Astrocyte (in vitro differentiated cells and primary cell): ENCODE results near the gene KPNA6. TPM values are rescaled to one million over a fixed set of nuclear protein-coding genes. Genes with fewer than 3 reads are reported as not detected.

Source experiments
- DNase-seq: peaks from one replicate; pipeline ENCODE4 v3.0.0-alpha.2; 2010; ENCODE audit warnings: low read depth
- FAIRE-seq: peaks from 2 replicates; lab custom pipeline; 2011; peaks lifted over from hg19 to GRCh38; lab: Jason Lieb, UNC
- H2AFZ ChIP-seq: 2 replicates; pipeline ENCODE4 v1.6.0; 2012; ENCODE audit warnings: low read depth, low read length, inconsistent platforms
- H3K27ac ChIP-seq: 2 replicates; pipeline ENCODE4 v1.5.1; 2011; ENCODE audit warnings: low read depth, low read length, inconsistent platforms
- H3K27me3 ChIP-seq: 2 replicates; pipeline ENCODE4 v1.6.0; 2011; ENCODE audit warnings: low read length, inconsistent platforms; ENCODE audit not compliant: insufficient read depth
- H3K36me3 ChIP-seq: 2 replicates; pipeline ENCODE4 v1.5.1; 2011; ENCODE audit warnings: low read length, inconsistent platforms; ENCODE audit not compliant: insufficient read depth
- H3K4me1 ChIP-seq: 2 replicates; pipeline ENCODE4 v1.5.1; 2011; ENCODE audit warnings: low read length, inconsistent platforms; ENCODE audit not compliant: insufficient read depth
- H3K4me2 ChIP-seq: 2 replicates; pipeline ENCODE4 v1.6.0; 2012; ENCODE audit warnings: low read length, inconsistent platforms
- H3K4me3 ChIP-seq: 2 replicates; pipeline ENCODE4 v1.5.1; 2011; ENCODE audit warnings: low read depth, mild to moderate bottlenecking, low read length, inconsistent platforms; ENCODE audit not compliant: insufficient read depth
- H3K79me2 ChIP-seq: 2 replicates; pipeline ENCODE4 v1.6.0; 2012; ENCODE audit warnings: mild to moderate bottlenecking, low read length, inconsistent platforms; ENCODE audit not compliant: insufficient read depth
- H3K9ac ChIP-seq: 2 replicates; pipeline ENCODE4 v1.6.0; 2012; ENCODE audit warnings: mild to moderate bottlenecking, low read length, inconsistent platforms
- H3K9me3 ChIP-seq: 2 replicates; pipeline ENCODE4 v1.5.1; 2012; ENCODE audit warnings: low read depth, mild to moderate bottlenecking, low read length, inconsistent platforms; ENCODE audit not compliant: insufficient read depth
- H4K20me1 ChIP-seq: 2 replicates; pipeline ENCODE4 v1.6.0; 2012; ENCODE audit warnings: low read length, inconsistent platforms; ENCODE audit not compliant: insufficient read depth
- H3K27ac Mint-ChIP-seq: one replicate; pipeline ENCODE4 v1.8.0; 2021; ENCODE audit warnings: mild to moderate bottlenecking, mixed read lengths; ENCODE audit not compliant: unreplicated experiment
- H3K27me3 Mint-ChIP-seq: one replicate; pipeline ENCODE4 v1.8.0; 2021; ENCODE audit warnings: low read depth, mixed read lengths; ENCODE audit not compliant: unreplicated experiment
- H3K36me3 Mint-ChIP-seq: one replicate; pipeline ENCODE4 v1.8.0; 2021; ENCODE audit warnings: low read depth, mixed read lengths; ENCODE audit not compliant: unreplicated experiment
- H3K4me1 Mint-ChIP-seq: one replicate; pipeline ENCODE4 v1.8.0; 2021; ENCODE audit warnings: low read depth, mixed read lengths; ENCODE audit not compliant: unreplicated experiment
- H3K4me3 Mint-ChIP-seq: one replicate; pipeline ENCODE4 v1.8.0; 2021; ENCODE audit warnings: mild to moderate bottlenecking, moderate library complexity, mixed read lengths; ENCODE audit not compliant: unreplicated experiment
- H3K9me3 Mint-ChIP-seq: one replicate; pipeline ENCODE4 v1.8.0; 2021; ENCODE audit warnings: mild to moderate bottlenecking, mixed read lengths; ENCODE audit not compliant: unreplicated experiment
- EZH2 ChIP-seq: IDR thresholded peaks from 2 replicates; pipeline ENCODE4 v1.6.1; 2012; ENCODE audit warnings: mild to moderate bottlenecking, low read length, inconsistent platforms; ENCODE audit not compliant: insufficient read depth
- total RNA-seq: library from RNA; stranded (reverse); gene quantifications from 2 replicates; pipeline ENCODE4 v1.2.1, GENCODE V29; 2021
- TF ChIP-seq, protein P1 (sequence below): IDR thresholded peaks from 2 replicates; pipeline ENCODE4 v1.5.1; 2011; ENCODE audit warnings: low read depth, mild to moderate bottlenecking, inconsistent platforms, low read length, moderate library complexity; ENCODE audit not compliant: insufficient read depth

The KPNA6 gene
- total RNA-seq, 1 donor from 2014 or later, result 122 TPM

DNA sequence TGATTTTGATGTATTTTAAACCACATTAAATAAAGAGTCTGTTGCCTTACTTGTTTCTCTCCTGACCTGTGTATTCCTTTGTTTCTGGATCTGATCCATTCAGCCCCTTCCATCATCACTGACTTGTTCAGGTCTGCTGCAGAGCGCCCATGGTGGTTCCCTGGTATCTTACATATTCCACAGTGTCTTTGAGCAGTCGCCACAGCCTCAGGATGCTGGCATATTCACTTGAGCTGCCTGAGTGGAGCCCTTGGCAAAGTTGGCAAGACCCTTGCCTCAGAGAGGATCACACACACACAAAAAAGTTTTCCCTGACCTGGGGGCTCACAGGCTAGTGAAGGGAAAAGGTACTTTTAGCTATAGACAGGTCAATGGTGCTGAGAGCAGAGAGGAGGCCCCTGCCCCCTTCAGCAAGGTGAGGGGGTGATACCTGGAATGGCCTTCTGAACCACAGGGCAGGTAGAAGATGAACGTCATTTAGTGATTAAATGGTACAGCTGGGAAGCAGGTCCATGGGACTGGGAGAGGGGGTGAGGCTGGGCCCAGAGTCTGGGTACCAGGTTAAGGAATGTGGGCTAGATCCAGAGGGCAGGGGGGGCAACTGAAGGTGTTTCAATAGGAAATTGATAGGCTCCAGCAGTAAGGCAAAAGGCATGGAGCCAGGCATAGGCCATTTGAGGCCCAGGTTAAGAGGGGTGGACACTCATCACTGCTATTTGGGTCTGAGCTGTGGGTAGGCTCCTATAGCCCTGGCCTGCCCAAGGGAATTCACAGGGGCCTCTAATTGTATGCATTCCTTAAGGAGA, 90.6 kb downstream of the KPNA6 start:
- TF ChIP-seq, protein P1, sequence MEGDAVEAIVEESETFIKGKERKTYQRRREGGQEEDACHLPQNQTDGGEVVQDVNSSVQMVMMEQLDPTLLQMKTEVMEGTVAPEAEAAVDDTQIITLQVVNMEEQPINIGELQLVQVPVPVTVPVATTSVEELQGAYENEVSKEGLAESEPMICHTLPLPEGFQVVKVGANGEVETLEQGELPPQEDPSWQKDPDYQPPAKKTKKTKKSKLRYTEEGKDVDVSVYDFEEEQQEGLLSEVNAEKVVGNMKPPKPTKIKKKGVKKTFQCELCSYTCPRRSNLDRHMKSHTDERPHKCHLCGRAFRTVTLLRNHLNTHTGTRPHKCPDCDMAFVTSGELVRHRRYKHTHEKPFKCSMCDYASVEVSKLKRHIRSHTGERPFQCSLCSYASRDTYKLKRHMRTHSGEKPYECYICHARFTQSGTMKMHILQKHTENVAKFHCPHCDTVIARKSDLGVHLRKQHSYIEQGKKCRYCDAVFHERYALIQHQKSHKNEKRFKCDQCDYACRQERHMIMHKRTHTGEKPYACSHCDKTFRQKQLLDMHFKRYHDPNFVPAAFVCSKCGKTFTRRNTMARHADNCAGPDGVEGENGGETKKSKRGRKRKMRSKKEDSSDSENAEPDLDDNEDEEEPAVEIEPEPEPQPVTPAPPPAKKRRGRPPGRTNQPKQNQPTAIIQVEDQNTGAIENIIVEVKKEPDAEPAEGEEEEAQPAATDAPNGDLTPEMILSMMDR, result no peak
- TF ChIP-seq EZH2, result no peak
- peaks cover 39% of the 10 kb centered on the region for H3K36me3 ChIP-seq
- peaks cover 22% of the 10 kb centered on the region for H3K4me1 ChIP-seq
- no peak overlapping the region for H3K4me2 ChIP-seq
- no peak overlapping the region for H3K4me3 ChIP-seq
- H3K27ac Mint-ChIP-seq, result peak overlapping the region; percentile 37
- no peaks in the 10 kb centered on the region for H3K27me3 Mint-ChIP-seq
- no peaks in the 10 kb centered on the region for H3K9me3 ChIP-seq
- H3K4me3 Mint-ChIP-seq, result no peak overlapping the region
- no peak overlapping the region for H3K27ac ChIP-seq
- H3K4me1 Mint-ChIP-seq, result peaks cover 28% of the 10 kb centered on the region
- H2AFZ ChIP-seq, result no peak overlapping the region
- H3K27me3 ChIP-seq, result no peaks in the 10 kb centered on the region
- peaks cover 16% of the 10 kb centered on the region for H3K36me3 Mint-ChIP-seq
- H3K79me2 ChIP-seq, result no peaks in the 10 kb centered on the region
- H4K20me1 ChIP-seq, result peaks cover 33% of the 10 kb centered on the region
- FAIRE-seq (no peak), DNase-seq (no peak)
- H3K9ac ChIP-seq, result no peak overlapping the region
- no peaks in the 10 kb centered on the region for H3K9me3 Mint-ChIP-seq

DNA sequence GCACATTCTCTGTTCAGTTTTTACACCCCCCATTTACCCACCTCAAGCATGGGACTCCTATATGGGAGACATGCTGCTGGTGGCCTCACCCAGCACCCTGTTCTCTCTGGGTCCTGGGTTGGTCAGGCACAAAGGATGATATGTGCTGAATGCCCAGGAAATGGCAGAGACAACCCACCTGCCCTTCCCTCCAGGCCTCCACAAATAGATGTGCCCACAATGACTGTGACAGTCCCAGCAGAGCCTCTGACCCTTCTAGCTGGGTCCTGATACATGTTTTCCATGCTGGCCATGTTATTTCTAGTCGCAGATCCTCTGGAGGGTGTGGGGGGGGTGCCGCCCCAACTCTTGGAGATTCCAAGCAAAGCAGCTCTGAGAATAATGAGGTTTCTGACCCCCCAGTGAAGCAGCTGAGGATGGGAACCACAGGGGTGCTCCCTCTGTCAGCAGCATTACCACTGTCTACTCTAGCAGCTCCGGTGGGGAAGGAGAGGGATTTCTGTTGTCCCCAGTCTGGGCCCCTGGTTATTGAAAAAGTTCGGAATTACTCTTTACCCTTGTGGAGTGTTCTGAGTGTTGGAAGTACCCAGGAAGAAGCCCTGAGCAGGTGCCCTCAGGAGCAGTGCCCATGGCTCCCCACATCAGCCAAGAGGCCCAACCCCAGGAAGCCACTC, 91.3 kb downstream of the KPNA6 start:
- no peaks in the 10 kb centered on the region for H3K9me3 Mint-ChIP-seq
- H3K9me3 ChIP-seq, result no peaks in the 10 kb centered on the region
- H3K4me1 Mint-ChIP-seq, result peaks cover 28% of the 10 kb centered on the region
- no peak overlapping the region for H3K27ac ChIP-seq
- peak overlapping the region; percentile 96 for H3K4me2 ChIP-seq
- DNase-seq (no peak), FAIRE-seq (no peak)
- H3K4me3 ChIP-seq, result no peak overlapping the region
- peaks cover 34% of the 10 kb centered on the region for H3K36me3 ChIP-seq
- H3K9ac ChIP-seq, result no peak overlapping the region
- peaks cover 27% of the 10 kb centered on the region for H4K20me1 ChIP-seq
- no peaks in the 10 kb centered on the region for H3K27me3 Mint-ChIP-seq
- H3K4me3 Mint-ChIP-seq, result peak overlapping the region; percentile 54
- H3K27me3 ChIP-seq, result no peaks in the 10 kb centered on the region
- no peak overlapping the region for H2AFZ ChIP-seq
- H3K27ac Mint-ChIP-seq, result peak overlapping the region; percentile 37
- H3K4me1 ChIP-seq, result peaks cover 22% of the 10 kb centered on the region
- peaks cover 11% of the 10 kb centered on the region for H3K36me3 Mint-ChIP-seq
- H3K79me2 ChIP-seq, result no peaks in the 10 kb centered on the region
- TF ChIP-seq, protein P1, result no peak
- no peak for TF ChIP-seq EZH2

DNA sequence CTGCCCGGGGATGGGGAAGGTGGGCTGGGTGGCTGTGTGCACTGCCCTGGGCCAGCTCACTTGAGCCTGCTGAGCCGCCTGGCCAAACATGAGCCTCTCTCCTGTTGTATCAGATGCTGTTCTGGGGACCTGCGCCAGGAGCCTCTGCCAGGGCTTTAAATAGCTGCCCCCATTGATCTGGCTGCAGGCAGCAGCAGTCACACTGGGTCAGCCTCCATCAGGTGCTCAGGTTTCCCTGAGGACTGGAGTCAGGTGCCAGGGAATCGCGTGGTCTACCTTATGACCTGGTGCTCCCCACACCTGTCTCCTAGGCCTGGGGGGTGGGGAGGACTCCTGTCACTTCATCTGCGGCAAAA, 91.8 kb downstream of the KPNA6 start:
- Histone ChIP-seq H4K20me1 (peaks cover 22% of the 10 kb centered on the region), H3K4me3 (peak overlapping the region; percentile 78), H3K4me1 (peaks cover 22% of the 10 kb centered on the region), H3K36me3 (peaks cover 29% of the 10 kb centered on the region), H3K79me2 (no peaks in the 10 kb centered on the region), H3K27me3 (no peaks in the 10 kb centered on the region), H3K4me2 (peak overlapping the region; percentile 96), H3K9ac (peak overlapping the region; percentile 91), H2AFZ (no peak overlapping the region), H3K27ac (peak overlapping the region; percentile 88), H3K9me3 (no peaks in the 10 kb centered on the region)
- H3K9me3 Mint-ChIP-seq, result no peaks in the 10 kb centered on the region
- no peak for FAIRE-seq
- no peak for DNase-seq
- H3K27ac Mint-ChIP-seq, result peak overlapping the region; percentile 79
- H3K4me1 Mint-ChIP-seq, result peaks cover 28% of the 10 kb centered on the region
- H3K36me3 Mint-ChIP-seq, result peaks cover 7% of the 10 kb centered on the region
- H3K27me3 Mint-ChIP-seq, result no peaks in the 10 kb centered on the region
- H3K4me3 Mint-ChIP-seq, result peak overlapping the region; percentile 86
- TF ChIP-seq, protein P1, result no peak
- TF ChIP-seq EZH2, result no peak
